AG04450 (cell line): ENCODE results near the gene SNHG17. TPM values are rescaled to one million over a fixed set of nuclear protein-coding genes. Genes with fewer than 3 reads are reported as not detected.
"Not testable (repeated sequence)": the region's sequence is repeated elsewhere in the genome, so short reads cannot be mapped to it uniquely, and the experiment has no call there.

Experiments
- CTCF ChIA-PET: fragments of 300-600, 350-600 bp; formaldehyde crosslinking; extraction: SDS; loops from one replicate; lab custom pipeline; 2022; ENCODE audit warnings: antibody characterized with exemption, inconsistent platforms; lab: Charles Lee
- POLR2A ChIA-PET: fragments of 350-600 bp; formaldehyde crosslinking; extraction: SDS; loops from one replicate; lab custom pipeline; 2021; ENCODE audit warnings: antibody characterized with exemption, inconsistent platforms; lab: Yijun Ruan, JAX
- DNase-seq: peaks from one replicate; pipeline ENCODE4 v3.0.0-alpha.2; 2011; ENCODE audit warnings: low read depth, low spot score
- H3K27ac ChIP-seq: one replicate; pipeline ENCODE4 v1.5.1; 2012; ENCODE audit warnings: low read depth, low read length, control low read depth
- H3K27me3 ChIP-seq: one replicate; pipeline ENCODE4 v1.6.0; 2012; ENCODE audit warnings: low read length; ENCODE audit not compliant: control insufficient read depth, insufficient read depth
- H3K4me3 ChIP-seq: 2 replicates; pipeline ENCODE4 v1.5.1; 2011; ENCODE audit warnings: mild to moderate bottlenecking, low read depth, low read length, control low read depth
- H3K9me3 ChIP-seq: 2 replicates; pipeline ENCODE4 v1.5.1; 2012; ENCODE audit warnings: low read length; ENCODE audit not compliant: control insufficient read depth, insufficient read depth
- CTCF ChIP-seq: IDR thresholded peaks from 2 replicates; pipeline ENCODE4 v1.5.1; 2011; ENCODE audit warnings: low read depth, low read length, control low read depth, inconsistent platforms
- polyA plus RNA-seq: library from polyadenylated mRNA; depleted of rRNA; stranded (reverse); fragments of >200 nt; gene quantifications from 2 replicates; pipeline ENCODE4 v1.2.3, GENCODE V29; 2011

The SNHG17 gene
- polyA plus RNA-seq, 1 experiment = 14.4 TPM

GRCh38 chr20:38420388-38421085 is 14.6 kb downstream of the SNHG17 start:
- Histone ChIP-seq H3K27me3 (no peaks in the 10 kb centered on the region), H3K4me3 (no peak overlapping the region), H3K27ac (no peak overlapping the region), H3K9me3 (no peaks in the 10 kb centered on the region)
- CTCF ChIA-PET = no interaction called here
- POLR2A ChIA-PET = no interaction called here
- no peak for DNase-seq
- TF ChIP-seq CTCF = no peak

- no peak for DNase-seq
- ChIA-PET CTCF (interaction anchor here (0.6 to 2.7 kb wide), 5 partner anchors 10 to 1399 kb away, joined by 3 to 12 read pairs (median 4); partner anchors contain the start of gene SNHG17), POLR2A (interaction anchor here (0.7 to 1.0 kb wide), 2 partner anchors 12 to 16 kb away, joined by 3 to 8 read pairs; partner anchors contain the start of gene SNHG17)
- Histone ChIP-seq H3K9me3 (no peaks in the 10 kb centered on the region), H3K27ac (no peak overlapping the region), H3K4me3 (no peak overlapping the region), H3K27me3 (no peaks in the 10 kb centered on the region)
- no peak for TF ChIP-seq CTCF
Observed at GRCh38 chr20:38418509-38419204, 16.5 kb downstream of the SNHG17 start.

GRCh38 chr20:38414769-38415450 is 20.2 kb downstream of the SNHG17 start:
- no peaks in the 10 kb centered on the region for H3K9me3 ChIP-seq
- DNase-seq = no peak
- ChIA-PET CTCF (no interaction called here), POLR2A (no interaction called here)
- no peak overlapping the region for H3K4me3 ChIP-seq
- no peak for TF ChIP-seq CTCF
- no peak overlapping the region for H3K27ac ChIP-seq
- H3K27me3 ChIP-seq = no peaks in the 10 kb centered on the region

GRCh38 chr20:38412877-38413577 is 22.1 kb downstream of the SNHG17 start:
- POLR2A ChIA-PET = no interaction called here
- Histone ChIP-seq H3K27ac (no peak overlapping the region), H3K27me3 (no peaks in the 10 kb centered on the region), H3K9me3 (no peaks in the 10 kb centered on the region), H3K4me3 (no peak overlapping the region)
- no peak for DNase-seq
- CTCF ChIA-PET = interaction anchor here (1.0 to 1.2 kb wide), 2 partner anchors 22 to 849 kb away, joined by 5 to 7 read pairs; partner anchors contain the start of gene SNHG17
- TF ChIP-seq CTCF = no peak

- H3K9me3 ChIP-seq, DNase-seq, H3K27ac ChIP-seq, POLR2A ChIA-PET, H3K27me3 ChIP-seq, H3K4me3 ChIP-seq: not testable (repeated sequence)
- CTCF ChIA-PET = interaction anchor here (0.6 to 2.2 kb wide), 30 partner anchors 8 to 1835 kb away, joined by 3 to 29 read pairs (median 4); partner anchors contain the start of genes BPI, SNHG17 and TGIF2
Observed at GRCh38 chr20:38407822-38408221, 27.3 kb downstream of the SNHG17 start.
